Liver (tissue), 9 donors: Measurements from ENCODE around the gene AIDA. TPM values are rescaled to one million over a fixed set of nuclear protein-coding genes. Genes with fewer than 3 reads are reported as not detected.

Experiments used
- DNase-seq: peaks from one replicate; pipeline ENCODE4 v3.0.0-alpha.2; 2017; ENCODE audit warnings: low spot score
- H3K27ac ChIP-seq, 2 donors: one replicate each; pipeline ENCODE4 v1.7.0; 2013; ENCODE audit warnings: inconsistent platforms in 2 of 2, low read length in 2 of 2, control low read depth in 1 of 2, low read depth in 1 of 2, mild to moderate bottlenecking in 1 of 2
- H3K27me3 ChIP-seq, 4 donors: one replicate each; pipeline versions ENCODE4 v1.6.1 to v1.7.0; 2013; ENCODE audit warnings: low read length in 3 of 4, inconsistent platforms in 1 of 4, mild to moderate bottlenecking in 1 of 4, moderate library complexity in 1 of 4; ENCODE audit not compliant: control insufficient read depth in 4 of 4, insufficient read depth in 4 of 4
- H3K36me3 ChIP-seq, 4 donors: one replicate each; pipeline versions ENCODE4 v1.6.1 to v1.7.0; 2013; ENCODE audit warnings: low read length in 3 of 4, mild to moderate bottlenecking in 3 of 4, low read depth in 1 of 4, moderate library complexity in 1 of 4; ENCODE audit not compliant: control insufficient read depth in 4 of 4, insufficient read depth in 3 of 4
- H3K4me1 ChIP-seq, 4 donors: one replicate each; pipeline versions ENCODE4 v1.6.1 to v1.7.0; 2013; ENCODE audit warnings: low read length in 3 of 4, mild to moderate bottlenecking in 3 of 4, moderate library complexity in 1 of 4; ENCODE audit not compliant: control insufficient read depth in 4 of 4, insufficient read depth in 4 of 4
- H3K4me3 ChIP-seq, 3 donors: one replicate each; pipeline versions ENCODE4 v1.6.1 to v1.7.0; 2013; ENCODE audit warnings: low read length in 3 of 3, control low read depth in 1 of 3, low read depth in 1 of 3, mild to moderate bottlenecking in 1 of 3
- H3K9ac ChIP-seq, 2 donors: one replicate each; pipeline ENCODE4 v1.7.0; 2013; ENCODE audit warnings: low read length in 2 of 2, mild to moderate bottlenecking in 2 of 2, moderate library complexity in 2 of 2, control low read depth in 1 of 2, low read depth in 1 of 2
- H3K9me3 ChIP-seq, 4 donors: one replicate each; pipeline versions ENCODE4 v1.6.1 to v1.7.0; 2013; ENCODE audit warnings: low read length in 3 of 4; ENCODE audit not compliant: control insufficient read depth in 4 of 4
- ATF3 ChIP-seq: IDR thresholded peaks from 2 replicates; pipeline ENCODE4 v1.6.1; 2016; ENCODE audit warnings: antibody characterized with exemption
- EGR1 ChIP-seq, 2 donors: IDR thresholded peaks; 2 replicates each; pipeline ENCODE4 v1.6.1; 2016 to 2018; ENCODE audit warnings: antibody characterized with exemption in 2 of 2, low read depth in 2 of 2
- FOXA1 ChIP-seq: IDR thresholded peaks from 2 replicates; pipeline ENCODE4 v1.6.1; 2016; ENCODE audit warnings: antibody characterized with exemption
- FOXA2 ChIP-seq: IDR thresholded peaks from 2 replicates; pipeline ENCODE4 v1.6.1; 2016; ENCODE audit warnings: antibody characterized with exemption
- GABPA ChIP-seq, 2 donors: IDR thresholded peaks in 1 of 2; conservative IDR thresholded peaks in 1 of 2; 2 replicates each; pipeline ENCODE4 v1.6.1; 2016; ENCODE audit warnings: antibody characterized with exemption in 2 of 2, mild to moderate bottlenecking in 1 of 2, moderate library complexity in 1 of 2
- HNF4A ChIP-seq, 2 donors: conservative IDR thresholded peaks; 2 replicates each; pipeline ENCODE4 v1.6.1; 2016; ENCODE audit warnings: antibody characterized with exemption in 2 of 2, mild to moderate bottlenecking in 2 of 2
- HNF4G ChIP-seq: IDR thresholded peaks from 2 replicates; pipeline ENCODE4 v1.6.1; 2016; ENCODE audit warnings: antibody characterized with exemption
- JUND ChIP-seq, 2 donors: IDR thresholded peaks; 2 replicates each; pipeline ENCODE4 v1.6.1; 2016; ENCODE audit warnings: antibody characterized with exemption in 2 of 2
- NR2F2 ChIP-seq: IDR thresholded peaks from 2 replicates; pipeline ENCODE4 v1.6.1; 2016; ENCODE audit warnings: antibody characterized with exemption
- RAD21 ChIP-seq, 2 donors: IDR thresholded peaks; 2 replicates each; pipeline ENCODE4 v1.6.1; 2016; ENCODE audit warnings: antibody characterized with exemption in 2 of 2, mild to moderate bottlenecking in 2 of 2
- REST ChIP-seq: IDR thresholded peaks from 2 replicates; pipeline ENCODE4 v1.6.1; 2016; ENCODE audit warnings: antibody characterized with exemption, mild to moderate bottlenecking
- RXRA ChIP-seq, 2 donors: IDR thresholded peaks; 2 replicates each; pipeline ENCODE4 v1.6.1; 2017 to 2018; ENCODE audit warnings: antibody characterized with exemption in 2 of 2, mild to moderate bottlenecking in 1 of 2
- YY1 ChIP-seq: IDR thresholded peaks from 2 replicates; pipeline ENCODE4 v1.6.1; 2016; ENCODE audit warnings: antibody characterized with exemption, mild to moderate bottlenecking
- WGBS: extraction: QIAGEN DNeasy Blood & Tissue Kit; methylation state at CpG from one replicate; pipeline ENCODE4 v1.1.7; 2013; 5-methylcytosine and 5-hydroxymethylcytosine counted together
- polyA plus RNA-seq, 2 donors: library from polyadenylated mRNA; stranded (reverse) in 1 of 2; unstranded in 1 of 2; fragments of 200-250 nt in 1 of 2; fragments of >200 nt in 1 of 2; fragmentation: Nextera tagmentation in 1 of 2; extraction: Ambion mirVana in 1 of 2; gene quantifications; one replicate each; pipeline versions ENCODE4 v1.2.1 to v1.2.3, GENCODE V29; 2013 to 2015
- total RNA-seq, 2 donors: library from RNA; depleted of rRNA; stranded (reverse); fragments of >200 nt; gene quantifications; one replicate each; pipeline ENCODE4 v1.2.3, GENCODE V29; 2014
- TF ChIP-seq, protein P1 (sequence below): IDR thresholded peaks from 2 replicates; pipeline ENCODE4 v1.6.1; 2016; ENCODE audit warnings: antibody characterized with exemption
- TF ChIP-seq, protein P2 (sequence below): fragments of 150-350 bp; IDR thresholded peaks from 2 replicates; pipeline ENCODE4 v1.5.1; 2017; ENCODE audit warnings: improper control_type of control experiment, low read depth, low read length; ENCODE audit not compliant: missing input control
- TF ChIP-seq, protein P3 (sequence below): IDR thresholded peaks from 2 replicates; pipeline ENCODE4 v1.6.1; 2016; ENCODE audit warnings: antibody characterized with exemption
- donor health status: healthy.
- donor health status: healthy.
- donor health status: healthy.
- donor health status: healthy.
- donor health status: healthy.

The AIDA gene
- total and polyA plus RNA-seq, 4 donors = 9.3 to 48.2 (median 21.5) TPM

DNA sequence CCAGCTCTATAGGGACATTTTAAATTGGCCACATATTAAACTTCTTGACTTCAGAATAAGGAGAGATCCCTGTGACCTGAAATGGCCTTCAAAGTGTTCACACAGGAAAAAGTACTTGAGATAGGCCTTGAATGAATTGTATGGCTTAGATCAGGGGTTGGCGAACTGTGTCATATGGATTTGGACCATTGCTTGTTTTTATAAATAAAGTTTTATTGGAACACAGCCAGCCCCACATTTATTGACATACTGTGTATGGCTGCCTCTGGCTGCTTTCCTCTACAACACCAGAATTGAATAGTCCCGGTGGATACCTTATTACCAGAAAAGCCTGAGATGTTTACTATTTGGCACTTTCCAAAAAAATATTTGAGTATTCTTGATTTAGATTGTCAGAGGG, 4.1 kb upstream of the AIDA start:
- Histone ChIP-seq H3K9ac (no peak overlapping the region), H3K27ac (no peak overlapping the region), H3K4me3 (no peak overlapping the region), H3K27me3 (no peaks in the 10 kb centered on the region), H3K9me3 (no peaks in the 10 kb centered on the region), H3K4me1 (peaks cover 5 to 12% (median 9%) of the 10 kb centered on the region in 4 donors), H3K36me3 (peaks cover 2 to 40% (median 31%) of the 10 kb centered on the region in 4 donors)
- TF ChIP-seq, protein P1, sequence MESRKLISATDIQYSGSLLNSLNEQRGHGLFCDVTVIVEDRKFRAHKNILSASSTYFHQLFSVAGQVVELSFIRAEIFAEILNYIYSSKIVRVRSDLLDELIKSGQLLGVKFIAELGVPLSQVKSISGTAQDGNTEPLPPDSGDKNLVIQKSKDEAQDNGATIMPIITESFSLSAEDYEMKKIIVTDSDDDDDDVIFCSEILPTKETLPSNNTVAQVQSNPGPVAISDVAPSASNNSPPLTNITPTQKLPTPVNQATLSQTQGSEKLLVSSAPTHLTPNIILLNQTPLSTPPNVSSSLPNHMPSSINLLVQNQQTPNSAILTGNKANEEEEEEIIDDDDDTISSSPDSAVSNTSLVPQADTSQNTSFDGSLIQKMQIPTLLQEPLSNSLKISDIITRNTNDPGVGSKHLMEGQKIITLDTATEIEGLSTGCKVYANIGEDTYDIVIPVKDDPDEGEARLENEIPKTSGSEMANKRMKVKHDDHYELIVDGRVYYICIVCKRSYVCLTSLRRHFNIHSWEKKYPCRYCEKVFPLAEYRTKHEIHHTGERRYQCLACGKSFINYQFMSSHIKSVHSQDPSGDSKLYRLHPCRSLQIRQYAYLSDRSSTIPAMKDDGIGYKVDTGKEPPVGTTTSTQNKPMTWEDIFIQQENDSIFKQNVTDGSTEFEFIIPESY = no peak
- TF ChIP-seq ATF3 (no peak), HNF4A (conservative IDR thresholded peaks at IDR 0.05) (no peak), FOXA2 (no peak), FOXA1 (no peak), NR2F2 (no peak), REST (no peak), RXRA (IDR thresholded peaks at IDR 0.05) (no peak), HNF4G (no peak)
- TF ChIP-seq, protein P2, sequence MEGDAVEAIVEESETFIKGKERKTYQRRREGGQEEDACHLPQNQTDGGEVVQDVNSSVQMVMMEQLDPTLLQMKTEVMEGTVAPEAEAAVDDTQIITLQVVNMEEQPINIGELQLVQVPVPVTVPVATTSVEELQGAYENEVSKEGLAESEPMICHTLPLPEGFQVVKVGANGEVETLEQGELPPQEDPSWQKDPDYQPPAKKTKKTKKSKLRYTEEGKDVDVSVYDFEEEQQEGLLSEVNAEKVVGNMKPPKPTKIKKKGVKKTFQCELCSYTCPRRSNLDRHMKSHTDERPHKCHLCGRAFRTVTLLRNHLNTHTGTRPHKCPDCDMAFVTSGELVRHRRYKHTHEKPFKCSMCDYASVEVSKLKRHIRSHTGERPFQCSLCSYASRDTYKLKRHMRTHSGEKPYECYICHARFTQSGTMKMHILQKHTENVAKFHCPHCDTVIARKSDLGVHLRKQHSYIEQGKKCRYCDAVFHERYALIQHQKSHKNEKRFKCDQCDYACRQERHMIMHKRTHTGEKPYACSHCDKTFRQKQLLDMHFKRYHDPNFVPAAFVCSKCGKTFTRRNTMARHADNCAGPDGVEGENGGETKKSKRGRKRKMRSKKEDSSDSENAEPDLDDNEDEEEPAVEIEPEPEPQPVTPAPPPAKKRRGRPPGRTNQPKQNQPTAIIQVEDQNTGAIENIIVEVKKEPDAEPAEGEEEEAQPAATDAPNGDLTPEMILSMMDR = no peak
- TF ChIP-seq, protein P3, sequence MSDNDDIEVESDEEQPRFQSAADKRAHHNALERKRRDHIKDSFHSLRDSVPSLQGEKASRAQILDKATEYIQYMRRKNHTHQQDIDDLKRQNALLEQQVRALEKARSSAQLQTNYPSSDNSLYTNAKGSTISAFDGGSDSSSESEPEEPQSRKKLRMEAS = no peak
- DNase-seq = no peak
- 96% methylated on average over 2 of the region's 2 CpGs for WGBS

GRCh38 chr1:222713091-222713961, 1.0 kb upstream of the AIDA start:
- DNase-seq = peak; percentile 86
- H3K27me3 ChIP-seq = no peaks in the 10 kb centered on the region
- under 1% methylated on average over 39 of the region's 39 CpGs for WGBS
- H3K9me3 ChIP-seq = no peaks in the 10 kb centered on the region
- peaks cover 4 to 17% (median 14%) of the 10 kb centered on the region in 4 donors for H3K36me3 ChIP-seq
- H3K4me1 ChIP-seq = peaks cover 7 to 23% (median 16%) of the 10 kb centered on the region in 4 donors
- H3K4me3 ChIP-seq = peak overlapping the region; percentile 93 to 99 (median 98)
- H3K9ac ChIP-seq = peak overlapping the region; percentile 97
- peak overlapping the region; percentile 98 to 99 for H3K27ac ChIP-seq
- TF ChIP-seq, protein P3 = peak; percentile 93
- TF ChIP-seq RXRA (IDR thresholded peaks at IDR 0.05) (peak in 1 of 2 donors; percentile 47), RAD21 (IDR thresholded peaks at IDR 0.05) (no peak), ATF3 (peak; percentile 39), EGR1 (IDR thresholded peaks at IDR 0.05; ENCODE audit: low read depth in 2 of 2) (peak in 1 of 2 donors; percentile 24), GABPA (IDR thresholded peaks at IDR 0.05 in 1 of 2, conservative IDR thresholded peaks at IDR 0.05 in 1 of 2) (peak; percentile 61 to 90), HNF4G (no peak), JUND (IDR thresholded peaks at IDR 0.05) (no peak), FOXA2 (peak; percentile 27), YY1 (no peak)
- TF ChIP-seq, protein P1 = peak; percentile 80
- TF ChIP-seq, protein P2 = no peak
